NOMO-1 (cell line): ENCODE measurements around the gene MIER2.

ENCODE experiments used
- DNase-seq, 2 experiments: peaks; one replicate each; lab custom pipeline; 2025; ENCODE audit not compliant: unreplicated experiment in 2 of 2; lab: John Stamatoyannopoulos, UW

MIER2 gene

GRCh38 chr19:378706-379105 is 34.1 kb upstream of the MIER2 start:
- DNase-seq: no peak

GRCh38 chr19:377801-378581 is 33.4 kb upstream of the MIER2 start:
- no peak for DNase-seq

DNA sequence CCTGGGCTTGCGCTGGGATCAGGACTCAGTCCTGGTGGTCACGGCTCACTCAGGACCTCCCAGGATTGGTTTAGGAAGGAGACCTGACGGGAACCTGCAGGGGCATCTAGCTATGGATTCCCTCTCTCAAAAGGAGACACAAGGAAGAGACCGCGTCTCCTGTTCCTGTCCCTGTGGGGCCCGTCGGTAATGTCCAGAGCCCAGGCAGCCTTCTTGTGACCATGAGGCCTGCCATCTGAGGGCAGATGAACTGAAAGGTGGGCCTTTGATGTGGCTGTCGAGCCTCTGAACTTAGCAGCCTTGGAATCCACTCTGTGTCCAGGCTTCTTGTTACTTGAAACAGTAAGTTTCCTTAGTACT is 31.5 kb upstream of the MIER2 start:
- DNase-seq: no peak

- DNase-seq: no peak
Measured at GRCh38 chr19:375395-376110, 31.0 kb upstream of the MIER2 start.

GRCh38 chr19:374886-375235 is 30.3 kb upstream of the MIER2 start:
- DNase-seq: no peak

- DNase-seq: no peak
Measured at GRCh38 chr19:374183-374885, 29.7 kb upstream of the MIER2 start.

GRCh38 chr19:373391-374182 is 29.0 kb upstream of the MIER2 start:
- no peak for DNase-seq

DNA sequence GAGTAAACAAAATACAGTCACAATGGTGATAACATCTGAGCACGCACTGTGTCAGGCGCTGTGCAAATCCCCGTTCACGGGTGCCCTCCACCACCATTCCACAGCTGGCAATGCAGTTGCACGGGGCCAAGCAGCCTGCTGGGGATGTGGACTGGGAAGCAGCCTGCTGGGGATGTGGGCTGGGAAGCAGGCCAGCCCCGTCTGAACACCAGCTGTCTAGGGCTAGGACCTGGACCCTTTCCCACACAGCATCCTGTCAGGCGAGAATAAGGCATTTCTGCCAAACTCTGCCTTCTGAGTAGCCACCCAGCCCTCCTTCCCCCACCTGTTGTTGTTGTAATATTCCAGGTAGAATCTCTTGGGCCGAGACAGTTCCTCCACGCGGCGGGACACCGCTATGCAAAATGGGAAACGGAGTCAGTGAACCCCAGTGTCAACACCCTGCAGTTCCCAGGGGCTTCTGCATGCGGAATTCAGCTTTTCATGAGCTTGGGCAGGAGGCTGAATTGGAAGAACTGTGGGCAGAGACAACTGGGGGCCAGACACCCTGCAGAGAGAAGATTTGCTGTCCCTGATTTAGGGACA is 27.8 kb upstream of the MIER2 start:
- DNase-seq: no peak

- no peak for DNase-seq
Measured at GRCh38 chr19:371501-372168, 27.0 kb upstream of the MIER2 start.

- DNase-seq: no peak
Measured at GRCh38 chr19:370641-371330, 26.2 kb upstream of the MIER2 start.

- no peak for DNase-seq
Measured at GRCh38 chr19:369876-370275, 25.3 kb upstream of the MIER2 start.

DNA sequence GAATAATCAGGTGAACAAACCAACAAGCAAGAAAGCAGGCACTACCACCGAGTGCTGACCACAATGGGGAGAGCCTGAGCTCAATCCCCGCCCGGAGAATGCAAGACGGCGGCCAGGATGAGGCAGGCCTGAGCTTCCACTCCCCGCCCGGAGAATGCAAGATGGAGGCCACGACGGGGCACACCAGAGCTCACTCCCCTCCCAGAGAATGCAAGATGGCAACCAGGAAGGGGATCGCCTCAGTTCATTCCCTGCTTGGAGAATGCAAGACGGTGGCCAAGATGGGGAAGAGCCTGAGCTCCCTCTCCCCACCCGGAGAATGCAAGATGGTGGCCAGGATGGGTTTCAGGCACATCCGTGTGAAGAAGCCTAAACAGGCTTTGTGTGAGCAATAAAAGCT is 24.7 kb upstream of the MIER2 start:
- no peak for DNase-seq

DNA sequence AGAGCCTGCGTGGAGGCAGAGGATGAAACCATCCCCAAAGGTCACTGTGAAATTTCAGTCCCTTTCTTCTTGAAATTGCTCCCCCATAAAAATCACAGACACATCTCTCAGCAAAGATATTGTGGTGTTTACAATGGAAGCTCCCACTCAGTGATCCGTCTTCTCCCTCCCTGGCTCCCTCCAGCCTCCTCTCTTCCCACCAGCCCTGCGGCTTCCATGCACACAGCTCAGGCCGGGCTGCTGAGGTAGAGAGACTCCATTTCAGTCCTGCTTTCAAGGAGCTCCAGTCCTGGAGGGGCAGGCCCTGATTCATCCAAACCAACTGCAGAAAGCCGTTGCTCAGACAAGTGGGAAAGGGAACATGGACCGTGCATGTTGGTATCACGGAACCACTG is 24.0 kb upstream of the MIER2 start:
- no peak for DNase-seq

- DNase-seq: no peak
Measured at GRCh38 chr19:367963-368629, 23.5 kb upstream of the MIER2 start.

DNA sequence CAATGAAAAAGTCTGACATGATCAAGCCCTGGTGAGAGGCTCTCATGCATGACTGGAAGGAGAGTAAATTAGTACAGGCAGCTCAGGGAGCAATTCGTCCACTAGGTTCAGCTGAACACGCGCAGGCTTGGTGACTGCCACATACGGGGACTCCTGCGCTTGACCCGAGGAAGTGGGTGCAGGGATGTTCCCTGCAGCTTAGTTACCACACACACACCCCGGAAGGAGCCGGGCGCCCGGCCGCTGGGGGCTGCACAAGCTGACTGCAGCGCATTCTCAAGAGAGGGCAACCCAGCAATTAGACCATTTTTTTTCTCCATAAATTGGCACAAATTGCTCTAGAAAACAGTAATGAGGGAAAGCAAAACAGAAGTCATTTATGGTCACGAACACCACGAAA is 23.0 kb upstream of the MIER2 start:
- no peak for DNase-seq

DNA sequence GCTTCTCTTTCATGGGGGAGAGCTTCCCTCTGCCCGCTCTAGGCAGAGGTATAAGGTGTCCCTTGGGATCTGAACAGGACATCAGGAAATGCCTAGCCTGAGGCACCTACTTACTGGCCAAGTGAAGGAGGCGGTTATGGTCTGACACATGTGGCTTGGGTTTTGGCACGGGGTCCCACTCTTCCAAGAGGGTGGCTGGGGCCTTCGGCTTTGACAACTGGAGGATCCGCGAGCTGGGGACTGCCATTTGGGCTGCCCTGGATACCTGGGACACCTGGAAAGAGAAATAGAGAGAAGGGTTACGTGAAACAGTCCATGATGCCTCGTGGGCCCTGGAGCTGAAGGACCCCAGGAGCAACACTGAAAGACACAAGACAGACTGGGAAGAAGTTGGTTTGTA is 22.4 kb upstream of the MIER2 start:
- DNase-seq: no peak

- no peak for DNase-seq
Measured at GRCh38 chr19:366205-366783, 21.7 kb upstream of the MIER2 start.

- no peak for DNase-seq
Measured at GRCh38 chr19:364496-365287, 20.1 kb upstream of the MIER2 start.
